ENCODE data around the gene IL31.

DNA sequence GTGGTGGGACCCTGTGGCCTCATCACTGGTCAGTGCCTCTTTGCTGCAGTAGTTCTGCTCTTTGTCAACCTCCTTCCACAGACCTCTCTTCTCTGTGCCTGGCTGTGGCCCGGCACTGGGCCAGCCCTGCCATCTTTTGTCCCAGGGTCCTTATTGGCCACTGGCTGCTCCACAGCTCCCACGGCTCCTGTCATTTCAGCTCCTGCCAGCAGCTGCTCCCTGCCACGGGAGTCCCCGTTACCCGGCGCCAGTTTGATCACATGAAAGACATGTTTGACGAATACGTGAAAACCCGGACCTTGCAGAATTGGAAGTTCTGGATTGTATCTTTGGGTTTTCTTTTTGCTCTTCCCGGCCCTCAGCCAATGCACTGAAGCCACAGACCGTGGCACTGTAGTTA, 35.4 kb downstream of the IL31 start:
- TF ChIP-seq, protein P1, sequence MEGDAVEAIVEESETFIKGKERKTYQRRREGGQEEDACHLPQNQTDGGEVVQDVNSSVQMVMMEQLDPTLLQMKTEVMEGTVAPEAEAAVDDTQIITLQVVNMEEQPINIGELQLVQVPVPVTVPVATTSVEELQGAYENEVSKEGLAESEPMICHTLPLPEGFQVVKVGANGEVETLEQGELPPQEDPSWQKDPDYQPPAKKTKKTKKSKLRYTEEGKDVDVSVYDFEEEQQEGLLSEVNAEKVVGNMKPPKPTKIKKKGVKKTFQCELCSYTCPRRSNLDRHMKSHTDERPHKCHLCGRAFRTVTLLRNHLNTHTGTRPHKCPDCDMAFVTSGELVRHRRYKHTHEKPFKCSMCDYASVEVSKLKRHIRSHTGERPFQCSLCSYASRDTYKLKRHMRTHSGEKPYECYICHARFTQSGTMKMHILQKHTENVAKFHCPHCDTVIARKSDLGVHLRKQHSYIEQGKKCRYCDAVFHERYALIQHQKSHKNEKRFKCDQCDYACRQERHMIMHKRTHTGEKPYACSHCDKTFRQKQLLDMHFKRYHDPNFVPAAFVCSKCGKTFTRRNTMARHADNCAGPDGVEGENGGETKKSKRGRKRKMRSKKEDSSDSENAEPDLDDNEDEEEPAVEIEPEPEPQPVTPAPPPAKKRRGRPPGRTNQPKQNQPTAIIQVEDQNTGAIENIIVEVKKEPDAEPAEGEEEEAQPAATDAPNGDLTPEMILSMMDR (IDR thresholded peaks at IDR 0.05; ENCODE audit: low read length): no peak
- TF ChIP-seq EZH2phosphoT487 (IDR thresholded peaks at IDR 0.05; ENCODE audit: low read length) (no peak), EZH2 (optimal IDR thresholded peaks at IDR 0.05; ENCODE audit: low read depth, low read length) (no peak)
